NCI-H2107 treated with DMSO at 0.1 percent for 48 hours (cell line): ENCODE measurements around the gene JOSD1.
"Not testable (repeated sequence)": the region's sequence is repeated elsewhere in the genome, so short reads cannot be mapped to it uniquely, and the experiment has no call there.

Source experiments
- DNase-seq: peaks from one replicate; lab custom pipeline; 2025; ENCODE audit not compliant: unreplicated experiment; lab: John Stamatoyannopoulos, UW

JOSD1 gene

GRCh38 chr22:38694049-38694448 lies 6.7 kb downstream of the JOSD1 start:
- no peak for DNase-seq

- no peak for DNase-seq
These were observed 11.1 kb downstream of the JOSD1 start for GRCh38 chr22:38689651-38690050.

- DNase-seq: no peak
These were observed 15.0 kb downstream of the JOSD1 start for GRCh38 chr22:38685761-38686160.

- no peak for DNase-seq
These were observed 15.8 kb downstream of the JOSD1 start for GRCh38 chr22:38684895-38685294.

GRCh38 chr22:38681582-38682335 lies 19.0 kb downstream of the JOSD1 start, which contains the start of gene TOMM22:
Gene TOMM22 (plus strand): TSS chr22:38681957. CDS start chr22:38681979, 22 bp downstream.
- DNase-seq: peak; percentile 47

- DNase-seq: no peak
These were observed 24.9 kb downstream of the JOSD1 start for GRCh38 chr22:38675833-38676232.

- no peak for DNase-seq
These were observed 25.9 kb downstream of the JOSD1 start for GRCh38 chr22:38674888-38675287.

GRCh38 chr22:38657045-38657909 lies 43.5 kb downstream of the JOSD1 start:
- DNase-seq: no peak

- DNase-seq: peak; percentile 62
These were observed 44.3 kb downstream of the JOSD1 start, which contains the start of the genes CBY1 and FAM227A for GRCh38 chr22:38656256-38657044. Gene CBY1 (plus strand): TSS chr22:38656638. CDS start chr22:38668055, 11,417 bp downstream. Gene FAM227A (minus strand): TSS chr22:38656392. CDS start chr22:38650168, 6,224 bp downstream.

- DNase-seq: no peak
These were observed 45.1 kb downstream of the JOSD1 start for GRCh38 chr22:38655519-38656255.

GRCh38 chr22:38653741-38654140 lies 47.0 kb downstream of the JOSD1 start:
- DNase-seq: no peak

- no peak for DNase-seq
These were observed 47.9 kb downstream of the JOSD1 start for GRCh38 chr22:38652859-38653258.

- peak; percentile 11 for DNase-seq
These were observed 50.8 kb downstream of the JOSD1 start for GRCh38 chr22:38649841-38650522.

GRCh38 chr22:38645430-38645829 lies 55.3 kb downstream of the JOSD1 start:
- no peak for DNase-seq

- not testable (repeated sequence) for DNase-seq
These were observed 56.5 kb downstream of the JOSD1 start for GRCh38 chr22:38644245-38644644.

- DNase-seq: no peak
These were observed 59.2 kb downstream of the JOSD1 start for GRCh38 chr22:38641476-38642040.

GRCh38 chr22:38638728-38639127 lies 62.0 kb downstream of the JOSD1 start:
- no peak for DNase-seq

- DNase-seq: no peak
These were observed 62.5 kb downstream of the JOSD1 start for GRCh38 chr22:38638216-38638615.
